PC-3 (cell line): ENCODE results near the gene WDR27. TPM values are rescaled to one million over a fixed set of nuclear protein-coding genes. Genes with fewer than 3 reads are reported as not detected.

ENCODE experiments used
- ATAC-seq: fragments of 200-7000 bp; cut with Tn5 transposase; 2 replicates; pipeline ENCODE4 v1.9.1; 2020; ENCODE audit warnings: mild to moderate bottlenecking, moderate library complexity
- BruUV-seq: library from RNA; stranded (reverse); fragments of 400-500 nt; replicated peaks from 2 replicates; lab custom pipeline; 2021; lab: Mats Ljungman, UMichigan
- CTCF ChIA-PET: fragments of 300-600 bp; sonication (Branson Sonifier 250); formaldehyde crosslinking; loops from one replicate; lab custom pipeline; 2022; ENCODE audit warnings: antibody characterized with exemption; lab: Charles Lee
- POLR2A ChIA-PET: fragments of 300-600 bp; sonication (Branson Sonifier 250); formaldehyde crosslinking; loops from one replicate; lab custom pipeline; 2022; ENCODE audit warnings: antibody characterized with exemption; ENCODE audit not compliant: unreplicated experiment; lab: Charles Lee
- DNase-seq: peaks from one replicate; pipeline ENCODE4 v3.0.0-alpha.2; 2015
- H2AFZ ChIP-seq: fragments of 300-600 bp; sonication (generic); 2 replicates; pipeline ENCODE4 v1.6.0; 2016; ENCODE audit warnings: antibody characterized with exemption, low read length
- H3F3A ChIP-seq: fragments of 300-600 bp; sonication (generic); one replicate; pipeline ENCODE4 v1.6.0; 2017; ENCODE audit warnings: antibody characterized with exemption, low read length, control low read depth, mild to moderate bottlenecking; ENCODE audit not compliant: unreplicated experiment
- H3K27ac ChIP-seq: fragments of 300-600 bp; sonication (generic); 2 replicates; pipeline ENCODE4 v1.5.1; 2016; ENCODE audit warnings: mild to moderate bottlenecking, low read length
- H3K27me3 ChIP-seq: fragments of 300-600 bp; sonication (generic); 2 replicates; pipeline ENCODE4 v1.6.1; 2016; ENCODE audit warnings: low read length, mixed read lengths
- H3K36me3 ChIP-seq: fragments of 300-600 bp; sonication (generic); 2 replicates; pipeline ENCODE4 v1.6.1; 2016; ENCODE audit warnings: low read depth, mixed run types, low read length, mixed read lengths
- H3K4me1 ChIP-seq: fragments of 300-600 bp; sonication (generic); 2 replicates; pipeline ENCODE4 v1.5.1; 2016; ENCODE audit warnings: low read length; ENCODE audit not compliant: insufficient read depth
- H3K4me2 ChIP-seq: fragments of 300-600 bp; sonication (generic); 2 replicates; pipeline ENCODE4 v1.6.0; 2016; ENCODE audit warnings: low read length
- H3K4me3 ChIP-seq: fragments of 300-600 bp; sonication (generic); 2 replicates; pipeline ENCODE4 v1.5.1; 2016; ENCODE audit warnings: mild to moderate bottlenecking, low read length, mixed read lengths
- H3K79me2 ChIP-seq: fragments of 300-600 bp; sonication (generic); 2 replicates; pipeline ENCODE4 v1.6.1; 2017; ENCODE audit warnings: low read length, mixed read lengths
- H3K9ac ChIP-seq: fragments of 300-600 bp; sonication (generic); 2 replicates; pipeline ENCODE4 v1.6.0; 2016; ENCODE audit warnings: mild to moderate bottlenecking, low read length
- H3K9me2 ChIP-seq: fragments of 300-600 bp; sonication (generic); replicated peaks from 2 replicates; pipeline ENCODE4 v1.6.1; 2016; ENCODE audit warnings: mixed run types, low read length, mixed read lengths
- H3K9me3 ChIP-seq: fragments of 300-600 bp; sonication (generic); 2 replicates; pipeline ENCODE4 v1.6.1; 2016; ENCODE audit warnings: low read length, mixed read lengths
- H4K20me1 ChIP-seq: fragments of 300-600 bp; sonication (generic); 2 replicates; pipeline ENCODE4 v1.6.1; 2016; ENCODE audit warnings: low read length, mixed read lengths
- CTCF ChIP-seq: fragments of 300-600 bp; sonication (generic); conservative IDR thresholded peaks from 2 replicates; pipeline ENCODE4 v1.5.1; 2017; ENCODE audit warnings: antibody characterized with exemption, low read depth, mild to moderate bottlenecking, low read length
- EZH2 ChIP-seq: fragments of 300-600 bp; sonication (generic); IDR thresholded peaks from one replicate; pipeline ENCODE4 v1.6.1; 2017; ENCODE audit warnings: antibody characterized with exemption, mild to moderate bottlenecking, low read length; ENCODE audit not compliant: unreplicated experiment
- EZH2phosphoT487 ChIP-seq: fragments of 300-600 bp; sonication (generic); IDR thresholded peaks from 2 replicates; pipeline ENCODE4 v1.6.1; 2018; ENCODE audit warnings: mild to moderate bottlenecking, antibody characterized with exemption, low read length, borderline replicate concordance
- intact Hi-C: fragments of 100-400 bp; cut with micrococcal nuclease; formaldehyde crosslinking; loops from 2 replicates; pipeline ENCODE4 v1.9.0; 2023
- total RNA-seq: library from RNA; depleted of rRNA; stranded (reverse); fragments of >200 nt; gene quantifications from 2 replicates; pipeline ENCODE4 v1.2.3, GENCODE V29; 2014

Gene WDR27
- total RNA-seq, 1 experiment from 2014 or later, result 20.0 TPM

- ATAC-seq, result no peak
- intact Hi-C loops, result no loop called here
- Histone ChIP-seq H3K4me3 (no peak overlapping the region), H3K79me2 (no peaks in the 10 kb centered on the region), H3F3A (no peaks in the 10 kb centered on the region), H2AFZ (no peak overlapping the region), H3K9ac (no peak overlapping the region), H3K27ac (no peak overlapping the region), H3K36me3 (no peaks in the 10 kb centered on the region), H3K27me3 (no peaks in the 10 kb centered on the region), H3K9me2 (no peaks in the 10 kb centered on the region), H3K9me3 (no peaks in the 10 kb centered on the region), H3K4me2 (no peak overlapping the region), H3K4me1 (no peaks in the 10 kb centered on the region), H4K20me1 (no peaks in the 10 kb centered on the region)
- TF ChIP-seq EZH2phosphoT487, result no peak
- TF ChIP-seq EZH2, result no peak
- no peak for TF ChIP-seq CTCF
- no peak for DNase-seq
- CTCF ChIA-PET, result interaction anchor here (0.7 kb wide), 1 partner anchor 196 kb away, joined by 3 read pairs; no protein-coding TSS in a partner anchor
- no TSS peak for BruUV-seq
- POLR2A ChIA-PET, result no interaction called here
Observed at GRCh38 chr6:169521825-169522224, 180.0 kb downstream of the WDR27 start.

- intact Hi-C loops, result no loop called here
Observed at GRCh38 chr6:169520104-169520503, 181.7 kb downstream of the WDR27 start.

More at GRCh38 chr6:169520104-169520503, 181.7 kb downstream of the WDR27 start:
- H3K36me3 ChIP-seq, result no peaks in the 10 kb centered on the region
- no peaks in the 10 kb centered on the region for H4K20me1 ChIP-seq
- ATAC-seq, result no peak
- H2AFZ ChIP-seq, result no peak overlapping the region
- H3K4me2 ChIP-seq, result no peak overlapping the region
- no TSS peak for BruUV-seq
- TF ChIP-seq EZH2phosphoT487, result no peak
- TF ChIP-seq CTCF, result peak; percentile 42; the same call in 1 of the 2 replicates
- H3K27me3 ChIP-seq, result no peaks in the 10 kb centered on the region
- no peak overlapping the region for H3K27ac ChIP-seq
- no peaks in the 10 kb centered on the region for H3K9me3 ChIP-seq
- H3K79me2 ChIP-seq, result no peaks in the 10 kb centered on the region
- no peaks in the 10 kb centered on the region for H3K9me2 ChIP-seq
- no peaks in the 10 kb centered on the region for H3F3A ChIP-seq
- POLR2A ChIA-PET, result no interaction called here
- DNase-seq, result no peak
- H3K4me3 ChIP-seq, result no peak overlapping the region
- CTCF ChIA-PET, result no interaction called here
- no peak overlapping the region for H3K9ac ChIP-seq
- no peaks in the 10 kb centered on the region for H3K4me1 ChIP-seq
